Suprapubic skin (tissue), 3 donors: Measurements from ENCODE around the gene ARHGAP30.

Source experiments
- POLR2A ChIP-seq, 2 donors: fragments of 450-650 bp; IDR thresholded peaks; one replicate each; pipeline ENCODE4 v1.6.1; 2017; ENCODE audit warnings: antibody characterized with exemption in 2 of 2, mild to moderate bottlenecking in 2 of 2, moderate library complexity in 2 of 2
- TF ChIP-seq, protein P1 (sequence below), 2 donors: fragments of 200-600 bp in 1 of 2; fragments of 450-650 bp in 1 of 2; sonication (generic) in 1 of 2; IDR thresholded peaks; one replicate each; pipeline ENCODE4 v1.5.1; 2016 to 2019; ENCODE audit warnings: antibody characterized with exemption in 2 of 2, mild to moderate bottlenecking in 1 of 2, moderate library complexity in 1 of 2

GRCh38 chr1:160999376-160999775 is 70.3 kb downstream of the ARHGAP30 start:
- TF ChIP-seq, protein P1, sequence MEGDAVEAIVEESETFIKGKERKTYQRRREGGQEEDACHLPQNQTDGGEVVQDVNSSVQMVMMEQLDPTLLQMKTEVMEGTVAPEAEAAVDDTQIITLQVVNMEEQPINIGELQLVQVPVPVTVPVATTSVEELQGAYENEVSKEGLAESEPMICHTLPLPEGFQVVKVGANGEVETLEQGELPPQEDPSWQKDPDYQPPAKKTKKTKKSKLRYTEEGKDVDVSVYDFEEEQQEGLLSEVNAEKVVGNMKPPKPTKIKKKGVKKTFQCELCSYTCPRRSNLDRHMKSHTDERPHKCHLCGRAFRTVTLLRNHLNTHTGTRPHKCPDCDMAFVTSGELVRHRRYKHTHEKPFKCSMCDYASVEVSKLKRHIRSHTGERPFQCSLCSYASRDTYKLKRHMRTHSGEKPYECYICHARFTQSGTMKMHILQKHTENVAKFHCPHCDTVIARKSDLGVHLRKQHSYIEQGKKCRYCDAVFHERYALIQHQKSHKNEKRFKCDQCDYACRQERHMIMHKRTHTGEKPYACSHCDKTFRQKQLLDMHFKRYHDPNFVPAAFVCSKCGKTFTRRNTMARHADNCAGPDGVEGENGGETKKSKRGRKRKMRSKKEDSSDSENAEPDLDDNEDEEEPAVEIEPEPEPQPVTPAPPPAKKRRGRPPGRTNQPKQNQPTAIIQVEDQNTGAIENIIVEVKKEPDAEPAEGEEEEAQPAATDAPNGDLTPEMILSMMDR (IDR thresholded peaks at IDR 0.05), result no peak
- TF ChIP-seq POLR2A (IDR thresholded peaks at IDR 0.05), result no peak
